ENCODE results near the gene SEPTIN5. TPM values are rescaled to one million over a fixed set of nuclear protein-coding genes. Genes with fewer than 3 reads are reported as not detected.
"Not testable (repeated sequence)": the region's sequence is repeated elsewhere in the genome, so short reads cannot be mapped to it uniquely, and the experiment has no call there.

Gene SEPTIN5
- total RNA-seq, 4 donors from 2014 or later: 21.9 to 51.1 (median 26.4) TPM

DNA sequence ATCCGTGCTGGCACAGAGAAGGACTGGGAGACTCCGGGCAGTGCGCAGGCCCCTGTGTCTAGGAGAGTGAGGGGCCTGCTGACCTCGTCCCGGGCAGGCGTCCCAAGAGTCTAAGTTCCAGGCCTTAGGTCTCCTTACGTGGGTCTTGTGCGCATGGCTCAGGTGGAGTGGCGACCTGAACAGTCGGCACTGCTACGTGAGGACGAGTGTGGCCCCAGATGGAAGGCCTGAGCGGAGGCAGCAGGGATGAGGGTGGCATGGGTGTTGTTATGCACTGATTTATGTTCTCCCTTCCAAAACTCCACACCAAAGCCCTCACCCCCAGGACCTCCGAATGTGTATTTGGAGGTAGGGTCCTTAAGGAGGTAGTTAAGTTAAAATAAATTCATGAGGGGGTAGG is 20.7 kb upstream of the SEPTIN5 start:
- no peak for ATAC-seq

DNA sequence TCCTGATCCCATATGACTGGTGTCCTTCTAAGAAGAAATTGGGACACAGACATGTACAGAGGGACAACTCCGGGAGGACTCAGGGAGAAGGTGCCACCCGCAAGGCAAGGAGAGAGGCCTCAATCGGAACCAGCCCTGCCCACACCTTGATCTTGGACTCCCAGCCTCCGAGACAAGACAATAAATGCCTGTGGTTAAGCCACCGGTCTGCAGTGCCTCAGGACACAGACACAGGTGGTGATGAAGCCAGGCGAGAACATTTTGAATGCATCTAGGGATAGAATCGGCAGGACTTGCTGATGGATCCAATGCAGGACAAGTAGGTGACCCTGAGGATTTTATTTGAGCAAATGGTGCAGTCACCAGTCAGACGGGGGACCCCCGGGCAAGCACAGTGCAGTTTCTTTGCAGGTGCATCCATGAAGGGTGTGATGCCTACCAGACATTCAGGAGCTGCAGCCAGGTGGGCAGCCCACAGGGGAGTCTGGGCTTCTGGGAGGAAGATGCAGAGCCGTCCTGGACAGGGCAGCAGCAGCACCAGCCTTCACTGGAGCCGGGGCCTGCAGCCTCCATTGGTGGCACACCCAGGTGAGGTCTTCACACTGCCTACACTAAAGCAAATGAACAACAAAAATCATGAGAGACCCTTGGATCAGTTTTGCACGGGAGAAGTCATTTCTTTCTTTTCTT is 20.2 kb upstream of the SEPTIN5 start:
- 84 to 88% methylated on average over 7 to 8 of the region's 12 CpGs for WGBS, 2 donors (ENCODE audit: low coverage in 1 of 2)

More for the DNA sequence above, 20.7 kb upstream of the SEPTIN5 start:
- peaks cover 0 to 15% (median 0%) of the 10 kb centered on the region in 3 donors for H3K4me1 ChIP-seq
- H3K9me3 ChIP-seq: no peaks in the 10 kb centered on the region
- H3K27me3 ChIP-seq: peaks cover 11% of the 10 kb centered on the region
- no peaks in the 10 kb centered on the region for H3K36me3 ChIP-seq
- 95% methylated on average over 4 to 9 of the region's 14 CpGs for WGBS, 2 donors (ENCODE audit: low coverage in 1 of 2)
- H3K4me3 ChIP-seq: no peak overlapping the region
- TF ChIP-seq, protein P1, sequence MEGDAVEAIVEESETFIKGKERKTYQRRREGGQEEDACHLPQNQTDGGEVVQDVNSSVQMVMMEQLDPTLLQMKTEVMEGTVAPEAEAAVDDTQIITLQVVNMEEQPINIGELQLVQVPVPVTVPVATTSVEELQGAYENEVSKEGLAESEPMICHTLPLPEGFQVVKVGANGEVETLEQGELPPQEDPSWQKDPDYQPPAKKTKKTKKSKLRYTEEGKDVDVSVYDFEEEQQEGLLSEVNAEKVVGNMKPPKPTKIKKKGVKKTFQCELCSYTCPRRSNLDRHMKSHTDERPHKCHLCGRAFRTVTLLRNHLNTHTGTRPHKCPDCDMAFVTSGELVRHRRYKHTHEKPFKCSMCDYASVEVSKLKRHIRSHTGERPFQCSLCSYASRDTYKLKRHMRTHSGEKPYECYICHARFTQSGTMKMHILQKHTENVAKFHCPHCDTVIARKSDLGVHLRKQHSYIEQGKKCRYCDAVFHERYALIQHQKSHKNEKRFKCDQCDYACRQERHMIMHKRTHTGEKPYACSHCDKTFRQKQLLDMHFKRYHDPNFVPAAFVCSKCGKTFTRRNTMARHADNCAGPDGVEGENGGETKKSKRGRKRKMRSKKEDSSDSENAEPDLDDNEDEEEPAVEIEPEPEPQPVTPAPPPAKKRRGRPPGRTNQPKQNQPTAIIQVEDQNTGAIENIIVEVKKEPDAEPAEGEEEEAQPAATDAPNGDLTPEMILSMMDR (IDR thresholded peaks at IDR 0.05): no peak
- TF ChIP-seq EP300 (IDR thresholded peaks at IDR 0.05) (no peak), POLR2AphosphoS5 (IDR thresholded peaks at IDR 0.05) (no peak), POLR2A (IDR thresholded peaks at IDR 0.05) (no peak)
- H3K27ac ChIP-seq: no peak overlapping the region

DNA sequence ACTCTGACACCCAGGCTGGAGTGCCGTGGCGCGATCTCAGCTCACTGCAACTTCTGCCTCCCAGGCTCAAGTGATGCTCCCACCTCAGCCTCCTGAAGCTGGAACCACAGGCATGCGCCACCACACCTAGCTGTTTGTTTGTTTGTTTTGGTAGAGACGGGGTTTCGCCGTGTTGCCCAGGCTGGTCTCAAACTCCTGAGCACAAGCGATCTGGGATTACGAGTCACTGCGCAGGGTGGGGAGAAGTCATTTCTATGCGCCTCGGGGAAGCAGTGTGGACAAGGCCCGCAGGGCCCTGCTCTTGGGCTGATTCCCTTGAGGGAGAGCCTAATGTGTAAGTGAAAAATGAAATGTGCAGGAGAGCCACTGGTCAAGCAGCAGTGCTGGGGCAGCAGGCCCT is 19.6 kb upstream of the SEPTIN5 start:
- no peaks in the 10 kb centered on the region for H3K9me3 ChIP-seq
- H3K27ac ChIP-seq: no peak overlapping the region
- peaks cover 7% of the 10 kb centered on the region for H3K27me3 ChIP-seq
- no peaks in the 10 kb centered on the region for H3K36me3 ChIP-seq
- peaks cover 0 to 15% (median 0%) of the 10 kb centered on the region in 3 donors for H3K4me1 ChIP-seq
- H3K4me3 ChIP-seq: no peak overlapping the region
- 100% methylated on average over 2 to 3 of the region's 13 CpGs for WGBS, 2 donors (ENCODE audit: low coverage in 1 of 2)
- no peak for ATAC-seq
- TF ChIP-seq, protein P1 (IDR thresholded peaks at IDR 0.05): no peak

More for the DNA sequence above, 20.2 kb upstream of the SEPTIN5 start:
- H3K27me3 ChIP-seq: peaks cover 7% of the 10 kb centered on the region
- no peaks in the 10 kb centered on the region for H3K9me3 ChIP-seq
- H3K4me3 ChIP-seq: no peak overlapping the region
- H3K4me1 ChIP-seq: peaks cover 0 to 15% (median 0%) of the 10 kb centered on the region in 3 donors
- ATAC-seq: no peak
- TF ChIP-seq, protein P1 (IDR thresholded peaks at IDR 0.05): no peak
- TF ChIP-seq EP300 (IDR thresholded peaks at IDR 0.05) (no peak), POLR2AphosphoS5 (IDR thresholded peaks at IDR 0.05) (no peak), POLR2A (IDR thresholded peaks at IDR 0.05) (no peak)
- no peaks in the 10 kb centered on the region for H3K36me3 ChIP-seq
- no peak overlapping the region for H3K27ac ChIP-seq

DNA sequence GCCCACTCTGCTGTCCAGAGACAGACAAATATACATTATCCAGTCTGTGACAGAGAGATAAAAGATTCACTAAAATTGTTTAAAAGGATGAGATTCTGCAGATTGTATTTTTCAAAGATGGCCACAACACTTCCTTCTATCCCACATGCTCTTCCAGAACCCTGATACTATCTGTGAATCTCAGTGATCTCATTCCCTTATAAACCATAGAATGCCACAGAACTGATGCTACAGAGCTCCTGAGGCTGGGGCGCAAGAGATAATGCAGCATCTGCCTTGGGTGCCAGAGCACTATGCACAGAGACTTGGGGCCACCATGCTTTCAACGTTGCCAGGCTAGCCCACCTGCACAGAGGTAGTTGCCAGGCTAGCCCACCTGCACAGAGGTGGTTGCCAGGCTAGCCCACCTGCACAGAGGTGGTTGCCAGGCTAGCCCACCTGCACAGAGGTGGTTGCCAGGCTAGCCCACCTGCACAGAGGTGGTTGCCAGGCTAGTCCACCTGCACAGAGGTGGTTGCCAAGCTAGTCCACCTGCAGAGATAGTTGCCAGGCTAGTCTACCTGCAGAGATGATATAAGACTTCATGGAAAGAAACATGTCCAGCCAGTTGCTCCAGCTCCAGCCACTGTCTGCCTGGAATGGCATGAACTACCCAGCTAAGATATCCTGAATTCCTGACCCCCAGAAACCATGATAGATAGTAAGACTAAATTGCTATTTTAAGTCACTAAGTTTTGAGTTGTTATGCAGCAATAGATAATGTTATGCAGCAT is 17.6 kb upstream of the SEPTIN5 start:
- Histone ChIP-seq H3K27me3 (peaks cover 7% of the 10 kb centered on the region), H3K4me3 (no peak overlapping the region), H3K9me3 (no peaks in the 10 kb centered on the region), H3K27ac (no peak overlapping the region), H3K36me3 (no peaks in the 10 kb centered on the region), H3K4me1 (peaks cover 0 to 6% (median 0%) of the 10 kb centered on the region in 3 donors)
- WGBS, 2 donors (ENCODE audit: low coverage in 1 of 2): 80 to 100% methylated on average over 1 to 2 of the region's 2 CpGs
- ATAC-seq: no peak
- TF ChIP-seq EP300 (IDR thresholded peaks at IDR 0.05) (no peak), POLR2AphosphoS5 (IDR thresholded peaks at IDR 0.05) (no peak), POLR2A (IDR thresholded peaks at IDR 0.05) (no peak)
- TF ChIP-seq, protein P1 (IDR thresholded peaks at IDR 0.05): no peak

DNA sequence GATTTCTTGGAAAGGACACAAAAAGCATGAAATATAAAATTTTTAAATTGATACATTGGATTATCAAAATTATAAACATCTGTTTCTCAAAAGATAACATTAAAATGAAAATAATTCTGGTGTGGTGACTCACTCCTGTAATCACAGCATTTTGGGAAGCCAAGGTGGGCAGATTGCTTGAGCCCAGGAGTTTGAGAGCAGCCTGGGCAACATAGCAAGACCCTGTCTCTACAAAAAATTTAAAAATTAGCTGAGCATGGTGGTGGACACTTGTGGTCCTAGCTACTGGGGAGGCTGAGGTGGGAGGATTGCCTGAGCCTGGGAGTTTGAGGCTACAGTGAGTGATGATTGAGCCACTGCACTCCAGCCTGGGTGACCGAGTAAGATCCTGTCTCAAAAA is 16.4 kb upstream of the SEPTIN5 start:
- not testable (repeated sequence) for H3K36me3 ChIP-seq, H3K4me3 ChIP-seq, H3K27ac ChIP-seq, H3K9me3 ChIP-seq, H3K27me3 ChIP-seq, H3K4me1 ChIP-seq, ATAC-seq
- WGBS, 2 donors (ENCODE audit: low coverage in 1 of 2): no CpG with 5 or more reads among the region's 1 CpG

All from gastroesophageal sphincter (tissue), 4 donors.